Activated CD8-positive, alpha-beta T cell treated with anti-CD3 and anti-CD28 coated beads for 36 hours (primary cell): ENCODE measurements around the gene NCBP3. TPM values are rescaled to one million over a fixed set of nuclear protein-coding genes. Genes with fewer than 3 reads are reported as not detected.

ENCODE experiments used
- ATAC-seq: fragments of 200-7000 bp; cut with Tn5 transposase; one replicate; pipeline ENCODE4 v1.10.0; 2021; ENCODE audit warnings: mild to moderate bottlenecking, moderate library complexity
- CTCF ChIA-PET: fragments of 350-600 bp; sonication (Branson Sonifier 250); formaldehyde crosslinking; loops from one replicate; lab custom pipeline; 2021; ENCODE audit warnings: antibody characterized with exemption; lab: Charles Lee
- POLR2A ChIA-PET: fragments of 350-600 bp; sonication (Branson Sonifier 250); formaldehyde crosslinking; loops from one replicate; lab custom pipeline; 2021; ENCODE audit warnings: antibody characterized with exemption; lab: Charles Lee
- DNase-seq: peaks from one replicate; pipeline ENCODE4 v3.0.0-alpha.2; 2020
- H3K27ac Mint-ChIP-seq: one replicate; pipeline ENCODE4 v1.8.0; 2021; ENCODE audit warnings: mild to moderate bottlenecking, mixed read lengths
- H3K27me3 Mint-ChIP-seq: one replicate; pipeline ENCODE4 v1.8.0; 2021; ENCODE audit warnings: mixed read lengths
- H3K36me3 Mint-ChIP-seq: one replicate; pipeline ENCODE4 v1.8.0; 2021; ENCODE audit warnings: low read depth, mixed read lengths
- H3K4me1 Mint-ChIP-seq: one replicate; pipeline ENCODE4 v1.8.0; 2021; ENCODE audit warnings: low read depth, mixed read lengths
- H3K4me3 Mint-ChIP-seq: one replicate; pipeline ENCODE4 v1.8.0; 2021; ENCODE audit warnings: mild to moderate bottlenecking, moderate library complexity, mixed read lengths
- H3K9me3 Mint-ChIP-seq: one replicate; pipeline ENCODE4 v1.8.0; 2021; ENCODE audit warnings: mixed read lengths
- CTCF ChIP-seq: fragments of 200-600 bp; IDR thresholded peaks from one replicate; pipeline ENCODE4 v1.8.0; 2022; ENCODE audit warnings: antibody characterized with exemption, mild to moderate bottlenecking
- intact Hi-C: fragments of 100-400 bp; cut with micrococcal nuclease; formaldehyde crosslinking; loops from one replicate; pipeline ENCODE4 v1.10.0; 2022
- total RNA-seq, 2 experiments: library from RNA; stranded (reverse); gene quantifications; one replicate each; pipeline ENCODE4 v1.2.3, GENCODE V29; 2021

The NCBP3 gene
- total RNA-seq, 2 experiments from 2014 or later = 34.7 to 41.1 TPM

GRCh38 chr17:3884188-3884587 lies 38.1 kb upstream of the NCBP3 start:
- Mint-ChIP-seq H3K4me1 (peaks cover 12% of the 10 kb centered on the region), H3K9me3 (no peaks in the 10 kb centered on the region), H3K27me3 (no peaks in the 10 kb centered on the region), H3K36me3 (no peaks in the 10 kb centered on the region), H3K27ac (no peak overlapping the region), H3K4me3 (no peak overlapping the region)
- ChIA-PET POLR2A (interaction anchor here (1.5 kb wide), 1 partner anchor 38 kb away, joined by 6 read pairs; the partner anchor contains the start of gene NCBP3), CTCF (interaction anchor here (2.0 kb wide), 1 partner anchor 29 kb away, joined by 8 read pairs; no protein-coding TSS in a partner anchor)
- ATAC-seq = no peak
- intact Hi-C loops = no loop called here
- no peak for TF ChIP-seq CTCF
- DNase-seq = no peak

GRCh38 chr17:3882276-3882675 lies 36.2 kb upstream of the NCBP3 start:
- Mint-ChIP-seq H3K27ac (no peak overlapping the region), H3K36me3 (no peaks in the 10 kb centered on the region), H3K4me1 (peaks cover 9% of the 10 kb centered on the region), H3K9me3 (no peaks in the 10 kb centered on the region), H3K4me3 (no peak overlapping the region), H3K27me3 (no peaks in the 10 kb centered on the region)
- ATAC-seq (no peak), DNase-seq (no peak)
- CTCF ChIA-PET = no interaction called here
- POLR2A ChIA-PET = no interaction called here
- no peak for TF ChIP-seq CTCF
- intact Hi-C loops = no loop called here

GRCh38 chr17:3880983-3881382 lies 34.9 kb upstream of the NCBP3 start:
- no peak overlapping the region for H3K27ac Mint-ChIP-seq
- POLR2A ChIA-PET = no interaction called here
- TF ChIP-seq CTCF = no peak
- no peak for ATAC-seq
- DNase-seq = no peak
- peaks cover 4% of the 10 kb centered on the region for H3K36me3 Mint-ChIP-seq
- no peaks in the 10 kb centered on the region for H3K27me3 Mint-ChIP-seq
- H3K4me1 Mint-ChIP-seq = no peaks in the 10 kb centered on the region
- CTCF ChIA-PET = interaction anchor here (1.2 kb wide), 1 partner anchor 53 kb away, joined by 3 read pairs; no protein-coding TSS in a partner anchor
- intact Hi-C loops = no loop called here
- no peak overlapping the region for H3K4me3 Mint-ChIP-seq
- no peaks in the 10 kb centered on the region for H3K9me3 Mint-ChIP-seq

- intact Hi-C loops = no loop called here
- no peak for TF ChIP-seq CTCF
- Mint-ChIP-seq H3K4me1 (no peaks in the 10 kb centered on the region), H3K27ac (no peak overlapping the region), H3K9me3 (no peaks in the 10 kb centered on the region), H3K36me3 (peaks cover 10% of the 10 kb centered on the region), H3K27me3 (no peaks in the 10 kb centered on the region), H3K4me3 (no peak overlapping the region)
- ChIA-PET CTCF (interaction anchor here (1.1 to 1.3 kb wide), 3 partner anchors 16 to 52 kb away, joined by 3 read pairs; no protein-coding TSS in a partner anchor), POLR2A (interaction anchor here (0.8 to 1.1 kb wide), 2 partner anchors 11 to 14 kb away, joined by 3 read pairs; no protein-coding TSS in a partner anchor)
- ATAC-seq (no peak), DNase-seq (no peak)
Measured at GRCh38 chr17:3879591-3880417, 33.8 kb upstream of the NCBP3 start.

- no peak for DNase-seq
- H3K27me3 Mint-ChIP-seq = no peaks in the 10 kb centered on the region
- intact Hi-C loops = no loop called here
- ATAC-seq = no peak
- ChIA-PET CTCF (interaction anchor here (0.7 to 1.3 kb wide), 3 partner anchors 15 to 35 kb away, joined by 3 to 4 read pairs (median 3); no protein-coding TSS in a partner anchor), POLR2A (no interaction called here)
- no peak overlapping the region for H3K4me3 Mint-ChIP-seq
- H3K36me3 Mint-ChIP-seq = peaks cover 10% of the 10 kb centered on the region
- H3K9me3 Mint-ChIP-seq = no peaks in the 10 kb centered on the region
- no peak overlapping the region for H3K27ac Mint-ChIP-seq
- TF ChIP-seq CTCF = no peak
- H3K4me1 Mint-ChIP-seq = no peaks in the 10 kb centered on the region
Measured at GRCh38 chr17:3879186-3879585, 33.1 kb upstream of the NCBP3 start.
